Retinal pigment epithelial cell (primary cell): ENCODE results near the gene C11orf86.
A peak's percentile ranks its signal among the peaks of the same experiment; 100 is the strongest.
"Not testable (repeated sequence)": the region's sequence is repeated elsewhere in the genome, so short reads cannot be mapped to it uniquely, and the experiment has no call there.

Source experiments
- DNase-seq: peaks from one replicate; pipeline ENCODE4 v3.0.0-alpha.2; 2010; ENCODE audit warnings: low read depth
- H3K4me3 ChIP-seq: 2 replicates; pipeline ENCODE4 v1.5.1; 2011; ENCODE audit warnings: mild to moderate bottlenecking, low read length, control low read depth, moderate library complexity
- TF ChIP-seq, protein P1 (sequence below): conservative IDR thresholded peaks from 2 replicates; pipeline ENCODE4 v1.5.1; 2011; ENCODE audit warnings: low read depth, low read length, control low read depth, inconsistent platforms

C11orf86 gene

DNA sequence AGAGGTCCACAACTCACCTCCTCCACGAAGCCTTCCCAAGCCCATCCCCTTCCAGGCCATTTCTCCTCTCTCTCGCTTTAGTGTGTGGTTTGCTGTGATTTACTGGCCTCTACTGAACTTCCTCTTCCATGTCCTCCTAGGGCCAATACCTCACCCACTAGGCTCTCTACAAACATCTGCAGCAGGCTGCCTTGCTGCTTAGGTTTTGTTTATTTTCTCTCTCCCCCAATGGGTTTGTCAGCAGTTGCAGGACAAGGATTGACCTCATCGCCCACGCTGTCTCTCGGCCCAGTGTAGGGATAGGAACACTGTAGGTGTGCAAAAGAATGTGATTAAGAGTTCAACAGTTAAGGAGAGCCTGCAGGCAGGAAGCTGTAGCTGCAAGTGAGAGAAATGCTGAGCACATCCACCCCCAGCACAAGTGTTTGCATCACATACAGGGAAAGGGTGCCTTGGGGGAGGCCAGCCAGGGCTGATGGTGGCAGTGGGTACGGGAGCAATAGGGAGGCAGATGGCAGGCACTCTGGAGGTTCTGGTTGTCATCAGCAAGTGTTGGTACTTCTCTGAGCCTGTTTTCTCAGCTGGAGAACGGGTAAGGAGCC, 18.3 kb upstream of the C11orf86 start:
- H3K4me3 ChIP-seq, result no peak overlapping the region
- TF ChIP-seq, protein P1, sequence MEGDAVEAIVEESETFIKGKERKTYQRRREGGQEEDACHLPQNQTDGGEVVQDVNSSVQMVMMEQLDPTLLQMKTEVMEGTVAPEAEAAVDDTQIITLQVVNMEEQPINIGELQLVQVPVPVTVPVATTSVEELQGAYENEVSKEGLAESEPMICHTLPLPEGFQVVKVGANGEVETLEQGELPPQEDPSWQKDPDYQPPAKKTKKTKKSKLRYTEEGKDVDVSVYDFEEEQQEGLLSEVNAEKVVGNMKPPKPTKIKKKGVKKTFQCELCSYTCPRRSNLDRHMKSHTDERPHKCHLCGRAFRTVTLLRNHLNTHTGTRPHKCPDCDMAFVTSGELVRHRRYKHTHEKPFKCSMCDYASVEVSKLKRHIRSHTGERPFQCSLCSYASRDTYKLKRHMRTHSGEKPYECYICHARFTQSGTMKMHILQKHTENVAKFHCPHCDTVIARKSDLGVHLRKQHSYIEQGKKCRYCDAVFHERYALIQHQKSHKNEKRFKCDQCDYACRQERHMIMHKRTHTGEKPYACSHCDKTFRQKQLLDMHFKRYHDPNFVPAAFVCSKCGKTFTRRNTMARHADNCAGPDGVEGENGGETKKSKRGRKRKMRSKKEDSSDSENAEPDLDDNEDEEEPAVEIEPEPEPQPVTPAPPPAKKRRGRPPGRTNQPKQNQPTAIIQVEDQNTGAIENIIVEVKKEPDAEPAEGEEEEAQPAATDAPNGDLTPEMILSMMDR, result peak; percentile 19
- no peak for DNase-seq

DNA sequence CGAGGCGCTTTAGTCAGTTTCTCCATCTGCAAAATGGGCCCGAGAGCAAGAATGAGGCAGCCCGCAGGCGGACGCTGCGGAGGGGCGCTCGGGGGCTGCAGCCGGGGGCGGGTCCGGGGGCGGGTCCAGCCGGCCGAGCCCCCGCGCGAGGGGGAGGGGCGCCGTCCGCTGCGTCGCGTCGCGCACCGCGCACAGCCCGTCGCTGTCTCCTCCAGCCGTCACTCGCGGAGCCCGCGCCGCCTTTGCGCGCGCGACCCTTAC, 17.2 kb upstream of the C11orf86 start:
- TF ChIP-seq, protein P1, result no peak
- no peak for DNase-seq
- H3K4me3 ChIP-seq, result peak overlapping the region; percentile 51

DNA sequence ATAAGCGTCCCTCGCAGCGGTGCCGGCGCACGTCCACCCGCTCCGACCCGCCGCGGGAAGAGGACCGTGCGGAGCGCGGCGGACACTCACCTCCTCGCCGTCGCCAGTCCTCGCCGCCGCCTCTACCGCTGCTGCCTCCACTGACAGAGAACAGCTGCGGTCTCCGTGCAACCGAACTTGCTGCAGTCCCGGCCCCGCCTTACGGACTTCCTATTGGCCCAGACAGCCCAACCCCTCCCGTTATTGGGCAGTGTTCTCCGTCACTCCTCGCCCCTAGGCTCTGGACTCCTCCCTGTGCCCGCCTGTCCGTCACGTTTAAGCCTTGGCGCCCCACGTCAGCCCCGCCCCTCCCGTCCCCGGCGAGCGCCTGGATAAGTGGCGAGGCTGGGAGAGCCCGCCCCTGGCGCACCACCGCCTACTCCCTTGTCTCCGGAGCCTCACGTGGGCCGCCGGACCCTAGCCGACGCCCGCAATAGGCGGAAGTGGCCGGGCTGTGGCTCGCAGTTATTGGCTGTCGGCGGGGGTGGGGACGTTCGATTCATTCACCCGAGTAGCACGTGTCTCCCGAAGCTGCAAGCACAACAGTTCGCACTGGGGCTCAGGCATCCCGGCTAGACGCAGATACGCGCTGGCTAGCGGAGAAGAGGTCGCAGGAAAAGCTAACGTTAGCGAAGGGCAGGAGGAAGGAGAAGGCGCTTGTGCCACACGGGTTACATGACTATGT, 16.7 kb upstream of the C11orf86 start, which contains the start of gene PC:
Gene PC, minus strand, starts transcription at position 152 of the 724 bp plus-strand sequence. CDS start 86,224 bp downstream, outside the sequence.
- H3K4me3 ChIP-seq, result peak within 1 kb of the TSS; percentile 51
- TF ChIP-seq, protein P1, result no peak
- peak; percentile 100 for DNase-seq

DNA sequence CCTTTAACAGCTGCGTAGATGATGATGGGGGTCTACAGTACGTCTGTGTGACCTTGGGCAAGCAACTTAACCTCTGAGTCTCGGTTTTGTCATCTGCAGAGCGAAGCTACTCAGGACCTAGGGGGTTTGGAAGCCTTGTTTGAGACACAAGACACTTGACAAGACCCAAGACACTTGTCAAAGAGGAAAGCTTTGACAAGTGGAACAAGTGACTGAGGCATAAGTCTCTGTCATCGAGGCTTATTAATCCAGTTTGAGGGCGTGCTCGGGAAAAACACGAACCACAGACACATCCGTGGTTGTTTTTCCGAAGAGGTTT, 16.2 kb upstream of the C11orf86 start:
- TF ChIP-seq, protein P1, result no peak
- no peak for DNase-seq
- peak overlapping the region; percentile 46 for H3K4me3 ChIP-seq

DNA sequence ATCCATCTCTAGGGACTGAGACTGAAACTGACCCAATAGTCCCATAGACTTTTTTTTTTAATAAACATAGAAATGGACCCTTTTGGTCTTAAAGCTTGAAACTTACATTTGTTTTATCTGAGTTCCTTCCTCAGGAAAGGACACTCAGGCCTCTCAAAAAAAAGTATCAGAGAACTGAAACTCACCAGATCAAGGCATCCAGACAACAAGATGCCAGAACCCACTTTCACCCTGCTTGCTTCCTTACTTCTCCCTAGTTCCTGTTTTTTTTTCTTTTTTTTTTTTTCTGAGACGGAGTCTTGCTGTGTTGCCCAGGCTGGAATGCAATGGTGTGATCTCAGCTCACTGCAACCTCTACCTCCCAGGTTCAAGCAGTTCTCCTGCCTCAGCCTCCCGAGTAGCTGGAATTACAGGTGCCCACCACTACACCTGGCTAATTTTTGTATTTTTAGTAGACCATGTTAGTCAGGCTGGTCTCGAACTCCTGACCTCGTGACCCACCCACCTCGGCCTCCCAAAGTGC, 13.4 kb upstream of the C11orf86 start:
- not testable (repeated sequence) for H3K4me3 ChIP-seq, DNase-seq

DNA sequence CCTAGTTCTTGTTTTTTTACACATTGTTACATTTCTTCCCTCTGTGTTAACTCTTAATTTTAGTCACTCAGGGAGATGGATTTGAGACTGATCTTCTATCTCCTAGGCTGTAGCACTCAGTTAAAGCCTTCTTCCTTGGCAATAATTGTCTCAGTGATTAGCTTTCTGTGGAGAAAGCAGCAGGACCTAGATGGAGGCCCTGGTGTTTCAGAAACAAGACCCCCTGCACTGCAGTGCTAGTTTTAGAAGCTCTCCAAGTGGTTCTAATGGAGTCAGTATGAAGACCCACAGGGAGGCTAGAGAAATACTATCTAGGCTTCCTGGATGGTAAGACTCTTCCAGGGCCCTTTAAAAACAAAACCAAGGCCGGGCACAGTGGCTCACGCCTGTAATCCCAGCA, 12.9 kb upstream of the C11orf86 start:
- DNase-seq, result no peak
- H3K4me3 ChIP-seq, result no peak overlapping the region
- TF ChIP-seq, protein P1, result no peak

DNA sequence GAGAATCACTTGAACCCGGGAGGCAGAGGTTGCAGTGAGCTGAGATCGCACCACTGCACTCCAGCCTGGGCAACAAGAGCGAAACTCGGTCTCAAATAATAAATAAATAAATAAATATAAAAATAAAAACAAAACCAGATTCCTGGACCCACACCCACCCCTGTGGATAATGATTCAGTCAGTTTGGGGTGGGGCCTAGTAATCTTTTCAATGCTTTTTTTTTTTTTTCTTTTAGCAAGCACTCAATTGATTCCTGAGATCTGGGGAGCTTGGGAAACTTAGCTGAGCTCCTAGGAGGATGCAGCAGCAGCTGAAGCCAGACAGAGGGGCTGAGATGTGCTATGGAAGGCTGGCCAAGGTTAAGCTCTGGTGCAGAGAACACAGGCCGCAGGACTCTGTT, 12.3 kb upstream of the C11orf86 start:
- TF ChIP-seq, protein P1, result no peak
- H3K4me3 ChIP-seq, result no peak overlapping the region
- no peak for DNase-seq
